HL-60 (cell line): Measurements from ENCODE around the gene KCNAB1.

Experiments
- CTCF ChIP-seq: IDR thresholded peaks from one replicate; pipeline ENCODE4 v1.5.1; 2011; ENCODE audit warnings: low read length, control low read depth, inconsistent platforms; ENCODE audit not compliant: insufficient read depth
- POLR2AphosphoS5 ChIP-seq: IDR thresholded peaks from 2 replicates; pipeline ENCODE4 v1.6.1; 2012; ENCODE audit warnings: low read depth
- REST ChIP-seq: IDR thresholded peaks from 2 replicates; pipeline ENCODE4 v1.6.1; 2012; ENCODE audit warnings: low read depth; ENCODE audit not compliant: insufficient replicate concordance

GRCh38 chr3:156416846-156417558, 296.6 kb downstream of the KCNAB1 start:
- no peak for TF ChIP-seq POLR2AphosphoS5
- no peak for TF ChIP-seq CTCF
- no peak for TF ChIP-seq REST
